A549 (cell line): ENCODE measurements around the gene MAPK8IP3.

Source experiments
- FOXS1 ChIP-seq: fragments of 250-450 bp; sonication (Bioruptor Pico); IDR thresholded peaks from 2 replicates; pipeline ENCODE4 v1.5.0; 2020; ENCODE audit warnings: mild to moderate bottlenecking, moderate library complexity
- POLR2A ChIP-seq: IDR thresholded peaks from 2 replicates; pipeline ENCODE4 v1.6.1; 2012; ENCODE audit warnings: mild to moderate bottlenecking, low read length
- ZNF302 ChIP-seq: fragments of 250-450 bp; sonication (Bioruptor Pico); IDR thresholded peaks from 2 replicates; pipeline ENCODE4 v1.9.0; 2021; ENCODE audit warnings: inconsistent platforms, mild to moderate bottlenecking, moderate library complexity
- TF ChIP-seq, protein P1 (sequence below): fragments of >200 bp; sonication (Bioruptor Twin); formaldehyde crosslinking; IDR thresholded peaks from 3 replicates; pipeline ENCODE4 v1.5.1; 2016

DNA sequence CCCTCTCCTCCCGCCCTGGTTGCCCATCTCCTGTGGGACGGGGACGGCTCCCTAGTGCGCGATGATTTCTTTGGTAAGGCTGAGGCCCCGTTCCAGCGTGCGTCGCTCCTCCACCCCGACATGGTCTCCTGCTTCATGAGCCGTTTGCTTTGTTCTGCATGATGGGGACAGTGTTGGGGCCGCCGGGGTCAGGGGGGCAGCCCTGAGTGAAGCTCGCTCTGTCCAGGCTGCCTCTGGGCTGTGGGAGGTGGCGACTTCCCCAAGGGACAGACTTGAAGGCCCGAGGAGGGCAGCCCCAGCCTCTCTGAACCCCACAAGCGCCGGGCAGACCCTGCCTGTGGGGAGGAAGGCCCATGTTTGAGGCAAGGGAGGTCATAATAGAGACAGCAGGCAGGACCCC lies 52.9 kb downstream of the MAPK8IP3 start:
- TF ChIP-seq, protein P1, sequence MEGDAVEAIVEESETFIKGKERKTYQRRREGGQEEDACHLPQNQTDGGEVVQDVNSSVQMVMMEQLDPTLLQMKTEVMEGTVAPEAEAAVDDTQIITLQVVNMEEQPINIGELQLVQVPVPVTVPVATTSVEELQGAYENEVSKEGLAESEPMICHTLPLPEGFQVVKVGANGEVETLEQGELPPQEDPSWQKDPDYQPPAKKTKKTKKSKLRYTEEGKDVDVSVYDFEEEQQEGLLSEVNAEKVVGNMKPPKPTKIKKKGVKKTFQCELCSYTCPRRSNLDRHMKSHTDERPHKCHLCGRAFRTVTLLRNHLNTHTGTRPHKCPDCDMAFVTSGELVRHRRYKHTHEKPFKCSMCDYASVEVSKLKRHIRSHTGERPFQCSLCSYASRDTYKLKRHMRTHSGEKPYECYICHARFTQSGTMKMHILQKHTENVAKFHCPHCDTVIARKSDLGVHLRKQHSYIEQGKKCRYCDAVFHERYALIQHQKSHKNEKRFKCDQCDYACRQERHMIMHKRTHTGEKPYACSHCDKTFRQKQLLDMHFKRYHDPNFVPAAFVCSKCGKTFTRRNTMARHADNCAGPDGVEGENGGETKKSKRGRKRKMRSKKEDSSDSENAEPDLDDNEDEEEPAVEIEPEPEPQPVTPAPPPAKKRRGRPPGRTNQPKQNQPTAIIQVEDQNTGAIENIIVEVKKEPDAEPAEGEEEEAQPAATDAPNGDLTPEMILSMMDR, result no peak
- no peak for TF ChIP-seq FOXS1
- no peak for TF ChIP-seq POLR2A
- no peak for TF ChIP-seq ZNF302
